Peyer's patch (tissue), 4 donors: ENCODE measurements around the gene CBX5.

Source experiments
- CTCF ChIP-seq, 6 experiments: fragments of 450-650 bp in 4 of 6; fragments of 200-600 bp in 2 of 6; sonication (generic) in 1 of 6; IDR thresholded peaks; one replicate each; pipeline ENCODE4 v1.5.1; 2017 to 2019; ENCODE audit warnings: antibody characterized with exemption in 6 of 6, mild to moderate bottlenecking in 3 of 6, moderate library complexity in 1 of 6
- POLR2A ChIP-seq, 2 donors: fragments of 450-650 bp; IDR thresholded peaks; one replicate each; pipeline ENCODE4 v1.5.1; 2017; ENCODE audit warnings: antibody characterized with exemption in 2 of 2, mild to moderate bottlenecking in 2 of 2, moderate library complexity in 2 of 2

DNA sequence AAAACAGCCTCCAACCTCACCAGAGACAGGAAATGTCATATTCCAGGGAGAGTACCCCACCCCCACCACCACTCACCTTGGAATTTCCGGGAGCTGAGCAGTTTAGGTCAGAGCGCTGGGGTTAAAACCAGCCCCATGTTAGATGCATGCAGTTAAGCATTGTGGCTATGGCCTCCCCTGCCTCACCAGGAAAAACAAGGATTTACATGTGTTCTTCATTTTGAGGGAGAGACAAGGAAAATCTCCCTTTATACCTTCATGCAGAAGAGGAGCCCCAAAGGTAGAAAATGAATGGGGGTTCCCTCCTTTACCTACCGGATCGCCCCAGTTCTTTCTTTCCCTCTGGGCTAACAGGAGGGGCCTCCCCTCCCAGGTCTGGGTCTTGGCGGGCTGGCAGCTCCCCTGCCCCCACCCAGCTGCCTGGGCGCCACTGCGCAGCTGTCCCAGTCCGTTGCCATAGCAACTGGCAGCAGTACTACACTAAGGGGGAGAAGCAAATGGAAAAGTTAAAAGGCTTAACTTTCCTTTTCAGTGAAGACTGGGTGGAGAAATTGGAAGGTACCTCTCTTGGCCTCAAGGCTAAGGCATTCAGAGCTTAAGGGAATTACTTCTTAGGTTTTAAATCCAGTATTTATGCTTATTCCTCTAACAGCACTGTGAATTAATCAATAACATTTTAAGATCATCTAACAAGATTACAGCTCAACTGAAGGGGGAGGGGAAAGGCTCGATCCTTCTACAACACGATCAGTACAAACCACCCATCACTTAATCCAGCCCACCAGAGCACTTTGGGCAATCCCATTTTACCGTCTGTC, 20.5 kb downstream of the CBX5 start:
- TF ChIP-seq CTCF (IDR thresholded peaks at IDR 0.05) = no peak
- no peak for TF ChIP-seq POLR2A (IDR thresholded peaks at IDR 0.05)
